ENCODE data around the gene SKIC2.
"Not testable (repeated sequence)": the region's sequence is repeated elsewhere in the genome, so short reads cannot be mapped to it uniquely, and the experiment has no call there.

SKIC2 gene

GRCh38 chr6:32004864-32005537, 46.0 kb downstream of the SKIC2 start:
- DNase-seq (ENCODE audit: low spot score), result not testable (repeated sequence)

DNA sequence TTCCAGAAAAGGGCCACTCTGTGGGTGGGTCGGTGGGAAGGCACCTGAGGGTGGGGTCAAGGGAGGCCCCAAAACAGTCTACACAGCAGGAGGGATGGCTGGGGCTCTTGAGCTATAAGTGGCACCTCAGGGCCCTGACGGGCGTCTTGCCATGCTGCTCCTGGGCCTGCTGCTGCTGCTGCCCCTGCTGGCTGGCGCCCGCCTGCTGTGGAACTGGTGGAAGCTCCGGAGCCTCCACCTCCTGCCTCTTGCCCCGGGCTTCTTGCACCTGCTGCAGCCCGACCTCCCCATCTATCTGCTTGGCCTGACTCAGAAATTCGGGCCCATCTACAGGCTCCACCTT, 46.5 kb downstream of the SKIC2 start:
- DNase-seq (ENCODE audit: low spot score), result not testable (repeated sequence)

- not testable (repeated sequence) for DNase-seq (ENCODE audit: low spot score)
Observed at GRCh38 chr6:32005991-32006529, 47.1 kb downstream of the SKIC2 start.

DNA sequence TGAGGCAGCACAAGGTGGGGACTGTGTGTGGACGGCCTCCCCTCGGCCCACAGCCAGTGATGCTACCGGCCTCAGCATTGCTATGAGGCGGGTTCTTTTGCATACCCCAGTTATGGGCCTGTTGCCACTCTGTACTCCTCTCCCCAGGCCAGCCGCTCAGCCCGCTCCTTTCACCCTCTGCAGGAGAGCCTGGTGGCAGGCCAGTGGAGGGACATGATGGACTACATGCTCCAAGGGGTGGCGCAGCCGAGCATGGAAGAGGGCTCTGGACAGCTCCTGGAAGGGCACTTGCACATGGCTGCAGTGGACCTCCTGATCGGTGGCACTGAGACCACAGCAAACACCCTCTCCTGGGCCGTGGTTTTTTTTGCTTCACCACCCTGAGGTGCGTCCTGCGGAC, 48.1 kb downstream of the SKIC2 start:
- not testable (repeated sequence) for DNase-seq (ENCODE audit: low spot score)

DNA sequence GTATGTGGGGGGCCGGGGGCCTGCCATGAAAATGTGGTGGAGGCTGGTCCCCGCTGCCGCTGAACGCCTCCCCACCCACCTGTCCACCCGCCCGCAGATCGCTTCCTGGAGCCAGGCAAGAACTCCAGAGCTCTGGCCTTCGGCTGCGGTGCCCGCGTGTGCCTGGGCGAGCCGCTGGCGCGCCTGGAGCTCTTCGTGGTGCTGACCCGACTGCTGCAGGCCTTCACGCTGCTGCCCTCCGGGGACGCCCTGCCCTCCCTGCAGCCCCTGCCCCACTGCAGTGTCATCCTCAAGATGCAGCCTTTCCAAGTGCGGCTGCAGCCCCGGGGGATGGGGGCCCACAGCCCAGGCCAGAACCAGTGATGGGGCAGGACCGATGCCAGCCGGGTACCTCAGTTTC, 49.1 kb downstream of the SKIC2 start:
- not testable (repeated sequence) for DNase-seq (ENCODE audit: low spot score)

GRCh38 chr6:32008616-32009015, 49.6 kb downstream of the SKIC2 start:
- DNase-seq (ENCODE audit: low spot score), result not testable (repeated sequence)

GRCh38 chr6:32009537-32009936, 50.6 kb downstream of the SKIC2 start:
- DNase-seq (ENCODE audit: low spot score), result not testable (repeated sequence)

- DNase-seq (ENCODE audit: low spot score), result not testable (repeated sequence)
Observed at GRCh38 chr6:32010856-32011530, 52.0 kb downstream of the SKIC2 start.

- not testable (repeated sequence) for DNase-seq (ENCODE audit: low spot score)
Observed at GRCh38 chr6:32012941-32013617, 54.1 kb downstream of the SKIC2 start.

DNA sequence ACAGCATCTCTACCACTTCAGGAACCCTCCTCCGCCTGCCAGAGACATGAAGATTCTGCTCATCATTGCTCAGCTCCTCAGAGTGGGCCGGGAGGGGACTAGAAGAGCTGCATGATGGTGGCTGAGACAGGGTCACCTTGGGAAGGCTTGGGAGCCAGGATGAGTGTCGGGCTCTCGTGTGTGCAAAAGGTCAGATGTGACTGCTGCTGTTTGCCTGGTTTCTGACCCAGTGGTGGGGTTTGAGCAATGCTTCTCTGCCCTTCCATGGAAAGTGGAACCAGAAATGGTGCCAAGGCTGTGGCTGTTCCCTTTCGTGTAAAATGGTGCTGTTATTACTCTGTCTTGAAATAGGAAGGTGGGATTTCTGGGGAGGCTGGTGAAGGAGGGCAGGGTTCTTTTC, 54.8 kb downstream of the SKIC2 start:
- not testable (repeated sequence) for DNase-seq (ENCODE audit: low spot score)

DNA sequence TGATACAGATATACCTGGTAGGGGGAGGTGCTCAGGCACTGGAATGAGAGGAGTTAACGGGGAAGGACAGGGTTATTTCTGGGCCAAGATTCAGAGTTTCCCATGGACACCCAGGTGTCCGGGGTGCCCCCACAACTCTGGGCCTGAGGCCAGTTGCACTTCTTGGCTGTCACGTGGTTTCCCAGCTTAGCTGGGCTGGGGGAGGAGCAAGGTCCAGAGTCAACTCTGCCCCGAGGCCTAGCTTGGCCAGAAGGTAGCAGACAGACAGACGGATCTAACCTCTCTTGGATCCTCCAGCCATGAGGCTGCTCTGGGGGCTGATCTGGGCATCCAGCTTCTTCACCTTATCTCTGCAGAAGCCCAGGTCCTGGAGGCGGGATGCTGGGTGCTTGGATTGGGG, 55.6 kb downstream of the SKIC2 start, which contains the start of gene C4B:
Gene C4B, plus strand, starts transcription at position 249 of the 400 bp plus-strand sequence. Its CDS starts 51 bp downstream, at position 300.
- DNase-seq (ENCODE audit: low spot score), result not testable (repeated sequence)

Measured in HuH-7.5 (cell line).